Measurements from ENCODE around the gene PSEN1. TPM values are rescaled to one million over a fixed set of nuclear protein-coding genes. Genes with fewer than 3 reads are reported as not detected.

The PSEN1 gene
- total RNA-seq, 1 donor: 45.4 TPM

- H3K4me3 ChIP-seq (ENCODE audit: low read length): no peak within 1 kb of the TSS
- no peaks in the 10 kb centered on the region for H3K9me3 ChIP-seq (ENCODE audit: low read depth, low read length)
- peaks cover 64% of the 10 kb centered on the region for H3K27me3 ChIP-seq (ENCODE audit: insufficient read depth, low read length)
- peaks cover 45% of the 10 kb centered on the region for H3K4me1 ChIP-seq (ENCODE audit: insufficient read depth, low read length)
Observed at GRCh38 chr14:73237219-73237785, 101.0 kb downstream of the PSEN1 start, which contains the start of gene PAPLN. TSS of gene PAPLN (plus strand) at chr14:73237506. CDS start at chr14:73239779, 2,273 bp downstream.

GRCh38 chr14:73237786-73238423 lies 101.6 kb downstream of the PSEN1 start:
- Histone ChIP-seq H3K4me3 (ENCODE audit: low read length) (no peak overlapping the region), H3K4me1 (ENCODE audit: insufficient read depth, low read length) (peaks cover 47% of the 10 kb centered on the region), H3K9me3 (ENCODE audit: low read depth, low read length) (no peaks in the 10 kb centered on the region), H3K27me3 (ENCODE audit: insufficient read depth, low read length) (peaks cover 61% of the 10 kb centered on the region)

GRCh38 chr14:73238424-73238852 lies 102.1 kb downstream of the PSEN1 start:
- Histone ChIP-seq H3K9me3 (ENCODE audit: low read depth, low read length) (no peaks in the 10 kb centered on the region), H3K27me3 (ENCODE audit: insufficient read depth, low read length) (peaks cover 61% of the 10 kb centered on the region), H3K4me1 (ENCODE audit: insufficient read depth, low read length) (peaks cover 49% of the 10 kb centered on the region), H3K4me3 (ENCODE audit: low read length) (no peak overlapping the region)

GRCh38 chr14:73238941-73239340 lies 102.6 kb downstream of the PSEN1 start:
- Histone ChIP-seq H3K9me3 (ENCODE audit: low read depth, low read length) (no peaks in the 10 kb centered on the region), H3K27me3 (ENCODE audit: insufficient read depth, low read length) (peaks cover 59% of the 10 kb centered on the region), H3K4me3 (ENCODE audit: low read length) (no peak overlapping the region), H3K4me1 (ENCODE audit: insufficient read depth, low read length) (peaks cover 49% of the 10 kb centered on the region)

- Histone ChIP-seq H3K4me1 (ENCODE audit: insufficient read depth, low read length) (peaks cover 49% of the 10 kb centered on the region), H3K27me3 (ENCODE audit: insufficient read depth, low read length) (peaks cover 54% of the 10 kb centered on the region), H3K4me3 (ENCODE audit: low read length) (no peak overlapping the region), H3K9me3 (ENCODE audit: low read depth, low read length) (no peaks in the 10 kb centered on the region)
Observed at GRCh38 chr14:73239393-73240241, 103.3 kb downstream of the PSEN1 start.

- Histone ChIP-seq H3K27me3 (ENCODE audit: insufficient read depth, low read length) (peaks cover 41% of the 10 kb centered on the region), H3K4me1 (ENCODE audit: insufficient read depth, low read length) (peaks cover 61% of the 10 kb centered on the region), H3K4me3 (ENCODE audit: low read length) (no peak overlapping the region), H3K9me3 (ENCODE audit: low read depth, low read length) (no peaks in the 10 kb centered on the region)
Observed at GRCh38 chr14:73240816-73241480, 104.6 kb downstream of the PSEN1 start.

GRCh38 chr14:73241481-73242165 lies 105.3 kb downstream of the PSEN1 start:
- H3K27me3 ChIP-seq (ENCODE audit: insufficient read depth, low read length): peaks cover 35% of the 10 kb centered on the region
- peaks cover 67% of the 10 kb centered on the region for H3K4me1 ChIP-seq (ENCODE audit: insufficient read depth, low read length)
- H3K9me3 ChIP-seq (ENCODE audit: low read depth, low read length): no peaks in the 10 kb centered on the region

GRCh38 chr14:73242357-73242901 lies 106.1 kb downstream of the PSEN1 start:
- peaks cover 65% of the 10 kb centered on the region for H3K4me1 ChIP-seq (ENCODE audit: insufficient read depth, low read length)
- no peak overlapping the region for H3K4me3 ChIP-seq (ENCODE audit: low read length)
- H3K9me3 ChIP-seq (ENCODE audit: low read depth, low read length): no peaks in the 10 kb centered on the region
- H3K27me3 ChIP-seq (ENCODE audit: insufficient read depth, low read length): peaks cover 26% of the 10 kb centered on the region

More at GRCh38 chr14:73241481-73242165, 105.3 kb downstream of the PSEN1 start:
- no peak overlapping the region for H3K4me3 ChIP-seq (ENCODE audit: low read length)

GRCh38 chr14:73243341-73243740 lies 107.0 kb downstream of the PSEN1 start:
- H3K4me1 ChIP-seq (ENCODE audit: insufficient read depth, low read length): peaks cover 57% of the 10 kb centered on the region
- no peak overlapping the region for H3K4me3 ChIP-seq (ENCODE audit: low read length)
- H3K9me3 ChIP-seq (ENCODE audit: low read depth, low read length): no peaks in the 10 kb centered on the region
- peaks cover 21% of the 10 kb centered on the region for H3K27me3 ChIP-seq (ENCODE audit: insufficient read depth, low read length)

- Histone ChIP-seq H3K4me3 (ENCODE audit: low read length) (no peak overlapping the region), H3K9me3 (ENCODE audit: low read depth, low read length) (no peaks in the 10 kb centered on the region), H3K27me3 (ENCODE audit: insufficient read depth, low read length) (peaks cover 17% of the 10 kb centered on the region), H3K4me1 (ENCODE audit: insufficient read depth, low read length) (peaks cover 54% of the 10 kb centered on the region)
Observed at GRCh38 chr14:73243748-73244147, 107.4 kb downstream of the PSEN1 start.

- Histone ChIP-seq H3K4me3 (ENCODE audit: low read length) (no peak overlapping the region), H3K4me1 (ENCODE audit: insufficient read depth, low read length) (peaks cover 50% of the 10 kb centered on the region), H3K27me3 (ENCODE audit: insufficient read depth, low read length) (peaks cover 8% of the 10 kb centered on the region), H3K9me3 (ENCODE audit: low read depth, low read length) (no peaks in the 10 kb centered on the region)
Observed at GRCh38 chr14:73244541-73245290, 108.4 kb downstream of the PSEN1 start.

GRCh38 chr14:73245480-73246325 lies 109.4 kb downstream of the PSEN1 start:
- no peaks in the 10 kb centered on the region for H3K27me3 ChIP-seq (ENCODE audit: insufficient read depth, low read length)

More at GRCh38 chr14:73245480-73246325, 109.4 kb downstream of the PSEN1 start:
- H3K4me3 ChIP-seq (ENCODE audit: low read length): peak overlapping the region; percentile 37
- H3K4me1 ChIP-seq (ENCODE audit: insufficient read depth, low read length): peaks cover 40% of the 10 kb centered on the region
- no peaks in the 10 kb centered on the region for H3K9me3 ChIP-seq (ENCODE audit: low read depth, low read length)
